ENCODE results near the gene PYCARD. TPM values are rescaled to one million over a fixed set of nuclear protein-coding genes. Genes with fewer than 3 reads are reported as not detected.

Gene PYCARD
- total RNA-seq, 1 experiment from 2014 or later: 99.4 TPM

DNA sequence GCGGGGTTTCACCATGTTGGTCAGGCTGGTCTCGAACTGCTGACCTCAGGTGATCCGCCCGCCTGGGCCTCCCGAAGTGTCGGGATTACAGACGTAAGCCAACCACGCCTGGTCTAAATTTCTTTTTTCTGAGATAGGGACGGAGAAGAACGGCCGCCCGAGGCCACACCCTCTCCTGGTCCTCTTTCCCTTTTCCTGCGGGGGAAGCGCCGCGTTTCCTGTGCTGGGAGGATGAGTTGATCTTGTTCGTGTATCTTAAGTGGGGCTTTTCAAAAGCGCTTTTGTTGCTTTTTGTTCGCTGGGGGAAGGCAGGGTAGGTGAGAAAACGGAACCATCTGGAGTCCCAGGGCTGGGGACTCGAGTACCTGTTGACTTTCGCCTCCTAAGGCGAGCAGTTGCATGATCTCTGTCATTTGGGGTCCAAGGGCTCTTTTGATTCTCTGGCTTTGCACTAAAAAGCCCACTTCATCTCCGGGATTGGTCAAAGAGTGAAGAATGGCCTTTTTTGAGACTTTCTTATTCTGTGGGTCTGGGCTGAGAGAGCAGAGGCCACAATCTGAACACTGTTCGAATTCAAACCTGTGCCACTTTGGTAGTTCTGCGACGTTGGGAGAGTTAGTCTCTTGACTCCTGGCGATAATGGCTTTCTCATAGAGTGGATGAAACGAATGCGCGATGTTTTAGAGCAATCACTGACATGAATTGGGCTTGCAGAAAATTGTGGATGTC, 21.3 kb downstream of the PYCARD start:
- intact Hi-C loops (cut with micrococcal nuclease; ENCODE audit: unreplicated experiment): no loop called here
- H3K36me3 ChIP-seq (ENCODE audit: control insufficient read depth, insufficient read depth, low read length): peaks cover 37% of the 10 kb centered on the region
- 0 out of 2 replicates have a peak, but pooled peaks have one; percentile 12 for ATAC-seq
- CTCF ChIA-PET: no interaction called here
- no peaks in the 10 kb centered on the region for H3K9me3 ChIP-seq (ENCODE audit: control insufficient read depth, insufficient read depth, low read depth, low read length)
- no TSS peak for BruUV-seq (replicated peaks)
- POLR2A ChIA-PET: interaction anchor here (0.6 to 1.7 kb wide), 4 partner anchors 9 to 279 kb away, joined by 3 to 11 read pairs (median 6); no protein-coding TSS in a partner anchor
- peak overlapping the region; percentile 60 to 99 for H3K4me3 ChIP-seq (ENCODE audit: low read depth in 2 of 2, low read length in 2 of 2)
- H3K27ac ChIP-seq (ENCODE audit: low read length): peak overlapping the region; percentile 97
- H3K27me3 ChIP-seq (ENCODE audit: control insufficient read depth, insufficient read depth, low read length): no peaks in the 10 kb centered on the region
- in situ Hi-C loops (cut with HindIII; ENCODE audit: low pct_unique_long_range_greater_than_20kb, low sequenced_read_pairs): no loop called here
- no peak for DNase-seq (ENCODE audit: low read depth, low spot score)
- TF ChIP-seq POLR2AphosphoS5 (IDR thresholded peaks at IDR 0.05; ENCODE audit: low read depth, low read length): 0 out of 2 replicates have a peak, but pooled peaks have one; percentile 12
- TF ChIP-seq, protein P1, sequence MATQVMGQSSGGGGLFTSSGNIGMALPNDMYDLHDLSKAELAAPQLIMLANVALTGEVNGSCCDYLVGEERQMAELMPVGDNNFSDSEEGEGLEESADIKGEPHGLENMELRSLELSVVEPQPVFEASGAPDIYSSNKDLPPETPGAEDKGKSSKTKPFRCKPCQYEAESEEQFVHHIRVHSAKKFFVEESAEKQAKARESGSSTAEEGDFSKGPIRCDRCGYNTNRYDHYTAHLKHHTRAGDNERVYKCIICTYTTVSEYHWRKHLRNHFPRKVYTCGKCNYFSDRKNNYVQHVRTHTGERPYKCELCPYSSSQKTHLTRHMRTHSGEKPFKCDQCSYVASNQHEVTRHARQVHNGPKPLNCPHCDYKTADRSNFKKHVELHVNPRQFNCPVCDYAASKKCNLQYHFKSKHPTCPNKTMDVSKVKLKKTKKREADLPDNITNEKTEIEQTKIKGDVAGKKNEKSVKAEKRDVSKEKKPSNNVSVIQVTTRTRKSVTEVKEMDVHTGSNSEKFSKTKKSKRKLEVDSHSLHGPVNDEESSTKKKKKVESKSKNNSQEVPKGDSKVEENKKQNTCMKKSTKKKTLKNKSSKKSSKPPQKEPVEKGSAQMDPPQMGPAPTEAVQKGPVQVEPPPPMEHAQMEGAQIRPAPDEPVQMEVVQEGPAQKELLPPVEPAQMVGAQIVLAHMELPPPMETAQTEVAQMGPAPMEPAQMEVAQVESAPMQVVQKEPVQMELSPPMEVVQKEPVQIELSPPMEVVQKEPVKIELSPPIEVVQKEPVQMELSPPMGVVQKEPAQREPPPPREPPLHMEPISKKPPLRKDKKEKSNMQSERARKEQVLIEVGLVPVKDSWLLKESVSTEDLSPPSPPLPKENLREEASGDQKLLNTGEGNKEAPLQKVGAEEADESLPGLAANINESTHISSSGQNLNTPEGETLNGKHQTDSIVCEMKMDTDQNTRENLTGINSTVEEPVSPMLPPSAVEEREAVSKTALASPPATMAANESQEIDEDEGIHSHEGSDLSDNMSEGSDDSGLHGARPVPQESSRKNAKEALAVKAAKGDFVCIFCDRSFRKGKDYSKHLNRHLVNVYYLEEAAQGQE (IDR thresholded peaks at IDR 0.05; ENCODE audit: insufficient read depth in 1 of 2, low read depth in 2 of 2, low read length in 1 of 2): no peak
- peaks cover 16% of the 10 kb centered on the region for H3K4me1 ChIP-seq (ENCODE audit: control insufficient read depth, insufficient read depth, low read length)

DNA sequence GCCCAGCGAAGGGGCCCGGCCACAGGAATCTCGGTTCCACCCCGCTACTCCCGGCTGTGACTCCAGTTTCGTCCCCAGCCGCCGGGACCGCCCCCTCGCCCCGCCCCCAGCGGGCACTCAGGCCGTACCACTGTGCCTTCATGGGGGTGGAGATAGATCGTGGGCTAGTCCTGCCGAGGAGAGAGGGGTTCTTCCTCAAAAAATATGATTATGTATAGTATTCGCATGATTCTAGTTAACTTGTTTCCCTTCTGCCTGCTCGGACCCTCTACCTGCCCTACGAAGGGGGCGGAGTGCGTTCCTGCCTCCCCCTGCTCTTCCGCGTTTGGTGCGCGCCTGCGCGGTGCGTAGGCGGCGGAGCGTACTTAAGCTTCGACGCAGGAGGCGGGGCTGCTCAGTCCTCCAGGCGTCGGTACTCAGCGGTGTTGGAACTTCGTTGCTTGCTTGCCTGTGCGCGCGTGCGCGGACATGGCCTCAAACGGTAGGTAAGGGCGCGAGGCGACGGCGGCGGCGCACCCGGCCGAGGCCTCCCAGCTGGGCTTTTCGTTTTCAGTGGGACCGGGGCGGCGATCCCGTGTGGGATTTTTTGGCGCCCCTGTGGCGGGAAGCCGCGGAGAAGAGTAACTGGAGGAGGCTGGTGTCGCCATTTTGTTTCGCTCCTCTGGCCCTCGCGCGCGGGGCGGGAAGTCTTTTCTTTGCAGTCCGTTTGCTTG, 22.7 kb downstream of the PYCARD start, which contains the start of gene FUS:
Gene FUS (plus strand): TSS at position 393 of the 713 bp plus-strand sequence. CDS start 76 bp downstream, at position 469.
- ATAC-seq: peak; percentile 77
- TF ChIP-seq, protein P1 (IDR thresholded peaks at IDR 0.05; ENCODE audit: insufficient read depth in 1 of 2, low read depth in 2 of 2, low read length in 1 of 2): peak; percentile 26 to 77; a peak in 3 of 4 replicates
- 0 out of 2 replicates have a peak, but pooled peaks have one; percentile 25 for TF ChIP-seq TCF7L2 (IDR thresholded peaks at IDR 0.05; ENCODE audit: low read depth, low read length)
- TF ChIP-seq SIN3A (IDR thresholded peaks at IDR 0.05; ENCODE audit: borderline replicate concordance, insufficient read depth, low read depth, low read length): peak; percentile 77; the same call in 1 of the 2 replicates
- TF ChIP-seq, protein P2, sequence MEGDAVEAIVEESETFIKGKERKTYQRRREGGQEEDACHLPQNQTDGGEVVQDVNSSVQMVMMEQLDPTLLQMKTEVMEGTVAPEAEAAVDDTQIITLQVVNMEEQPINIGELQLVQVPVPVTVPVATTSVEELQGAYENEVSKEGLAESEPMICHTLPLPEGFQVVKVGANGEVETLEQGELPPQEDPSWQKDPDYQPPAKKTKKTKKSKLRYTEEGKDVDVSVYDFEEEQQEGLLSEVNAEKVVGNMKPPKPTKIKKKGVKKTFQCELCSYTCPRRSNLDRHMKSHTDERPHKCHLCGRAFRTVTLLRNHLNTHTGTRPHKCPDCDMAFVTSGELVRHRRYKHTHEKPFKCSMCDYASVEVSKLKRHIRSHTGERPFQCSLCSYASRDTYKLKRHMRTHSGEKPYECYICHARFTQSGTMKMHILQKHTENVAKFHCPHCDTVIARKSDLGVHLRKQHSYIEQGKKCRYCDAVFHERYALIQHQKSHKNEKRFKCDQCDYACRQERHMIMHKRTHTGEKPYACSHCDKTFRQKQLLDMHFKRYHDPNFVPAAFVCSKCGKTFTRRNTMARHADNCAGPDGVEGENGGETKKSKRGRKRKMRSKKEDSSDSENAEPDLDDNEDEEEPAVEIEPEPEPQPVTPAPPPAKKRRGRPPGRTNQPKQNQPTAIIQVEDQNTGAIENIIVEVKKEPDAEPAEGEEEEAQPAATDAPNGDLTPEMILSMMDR (IDR thresholded peaks at IDR 0.05): no peak
- TF ChIP-seq POLR2AphosphoS5 (IDR thresholded peaks at IDR 0.05; ENCODE audit: low read depth, low read length): peak; percentile 100
- intact Hi-C loops (cut with micrococcal nuclease; ENCODE audit: unreplicated experiment): no loop called here

More for the DNA sequence above, 22.7 kb downstream of the PYCARD start, which contains the start of gene FUS:
- H3K4me1 ChIP-seq (ENCODE audit: control insufficient read depth, insufficient read depth, low read length): peaks cover 16% of the 10 kb centered on the region
- no TSS peak for BruUV-seq (replicated peaks)
- DNase-seq (ENCODE audit: low read depth, low spot score): peak; percentile 67
- no peaks in the 10 kb centered on the region for H3K9me3 ChIP-seq (ENCODE audit: control insufficient read depth, insufficient read depth, low read depth, low read length)
- peak within 1 kb of the TSS; percentile 97 for H3K27ac ChIP-seq (ENCODE audit: low read length)
- in situ Hi-C loops (cut with HindIII; ENCODE audit: low pct_unique_long_range_greater_than_20kb, low sequenced_read_pairs): no loop called here
- CTCF ChIA-PET: interaction anchor here (0.5 to 0.6 kb wide), 2 partner anchors 38 to 244 kb away, joined by 3 to 4 read pairs; no protein-coding TSS in a partner anchor
- peaks cover 23% of the 10 kb centered on the region for H3K36me3 ChIP-seq (ENCODE audit: control insufficient read depth, insufficient read depth, low read length)
- H3K4me3 ChIP-seq (ENCODE audit: low read depth in 2 of 2, low read length in 2 of 2): peak within 1 kb of the TSS; percentile 60 to 99
- POLR2A ChIA-PET: interaction anchor here (0.6 to 1.7 kb wide), 7 partner anchors 10 to 168 kb away, joined by 3 to 10 read pairs (median 5); partner anchors contain the start of gene KAT8
- H3K27me3 ChIP-seq (ENCODE audit: control insufficient read depth, insufficient read depth, low read length): no peaks in the 10 kb centered on the region

Data from Panc1 (cell line).